KMS-11 (cell line): ENCODE measurements around the gene HFM1.

Experiments
- H2AFZ ChIP-seq: fragments of 200-600 bp; sonication (generic); 2 replicates; pipeline ENCODE4 v1.6.1; 2016; ENCODE audit warnings: antibody characterized with exemption, mixed run types, low read depth
- H3K27ac ChIP-seq: fragments of 200-600 bp; sonication (generic); 2 replicates; pipeline ENCODE4 v1.6.1; 2016; ENCODE audit warnings: mild to moderate bottlenecking, mixed run types
- H3K27me3 ChIP-seq: fragments of 200-600 bp; sonication (generic); 2 replicates; pipeline ENCODE4 v1.6.1; 2017; ENCODE audit warnings: mild to moderate bottlenecking, low read depth, mixed run types, moderate library complexity; ENCODE audit not compliant: insufficient read depth
- H3K36me3 ChIP-seq: fragments of 200-600 bp; sonication (generic); 2 replicates; pipeline ENCODE4 v1.6.1; 2017; ENCODE audit warnings: mild to moderate bottlenecking, mixed run types; ENCODE audit not compliant: insufficient read depth
- H3K4me1 ChIP-seq: fragments of 200-600 bp; sonication (generic); 2 replicates; pipeline ENCODE4 v1.6.1; 2016; ENCODE audit warnings: mild to moderate bottlenecking, low read depth, mixed run types; ENCODE audit not compliant: poor library complexity, severe bottlenecking
- H3K4me2 ChIP-seq: fragments of 200-600 bp; sonication (generic); 2 replicates; pipeline ENCODE4 v1.7.0; 2016; ENCODE audit warnings: mild to moderate bottlenecking, mixed run types
- H3K4me3 ChIP-seq: fragments of 200-600 bp; sonication (generic); IDR thresholded peaks from 2 replicates; pipeline ENCODE4 v1.6.1; 2017; ENCODE audit warnings: low read depth, low read length, mixed read lengths; ENCODE audit not compliant: insufficient read depth
- H3K79me2 ChIP-seq: fragments of 200-600 bp; sonication (generic); 2 replicates; pipeline ENCODE4 v1.6.1; 2016; ENCODE audit warnings: low read depth, mixed run types; ENCODE audit not compliant: insufficient read depth
- H3K9ac ChIP-seq: fragments of 200-600 bp; sonication (generic); 2 replicates; pipeline ENCODE4 v1.6.1; 2016; ENCODE audit warnings: mild to moderate bottlenecking, mixed run types
- H4K20me1 ChIP-seq: fragments of 200-600 bp; sonication (generic); 2 replicates; pipeline ENCODE4 v1.6.1; 2016; ENCODE audit warnings: mild to moderate bottlenecking, mixed run types; ENCODE audit not compliant: insufficient read depth
- CTCF ChIP-seq: fragments of 200-600 bp; sonication (generic); conservative IDR thresholded peaks from 2 replicates; pipeline ENCODE4 v1.6.1; 2017; ENCODE audit warnings: low read depth, mild to moderate bottlenecking, antibody characterized with exemption, low read length, moderate library complexity, mixed read lengths

HFM1 gene

GRCh38 chr1:91345395-91346005 is 59.1 kb downstream of the HFM1 start:
- H3K79me2 ChIP-seq, result no peaks in the 10 kb centered on the region
- H3K36me3 ChIP-seq, result no peaks in the 10 kb centered on the region
- no peak for TF ChIP-seq CTCF
- no peak overlapping the region for H3K27ac ChIP-seq
- no peaks in the 10 kb centered on the region for H4K20me1 ChIP-seq
- H3K4me2 ChIP-seq, result no peak overlapping the region
- H3K4me3 ChIP-seq, result no peak overlapping the region
- H3K9ac ChIP-seq, result no peak overlapping the region
- H3K27me3 ChIP-seq, result no peaks in the 10 kb centered on the region
- no peak overlapping the region for H2AFZ ChIP-seq
- H3K4me1 ChIP-seq, result no peaks in the 10 kb centered on the region

- no peaks in the 10 kb centered on the region for H3K79me2 ChIP-seq
- H4K20me1 ChIP-seq, result no peaks in the 10 kb centered on the region
- H3K4me3 ChIP-seq, result no peak overlapping the region
- H3K27ac ChIP-seq, result no peak overlapping the region
- H3K36me3 ChIP-seq, result no peaks in the 10 kb centered on the region
- no peak overlapping the region for H2AFZ ChIP-seq
- H3K9ac ChIP-seq, result no peak overlapping the region
- H3K27me3 ChIP-seq, result no peaks in the 10 kb centered on the region
- no peaks in the 10 kb centered on the region for H3K4me1 ChIP-seq
- TF ChIP-seq CTCF, result no peak
- H3K4me2 ChIP-seq, result no peak overlapping the region
These were observed 66.1 kb downstream of the HFM1 start for GRCh38 chr1:91338501-91338900.

- Histone ChIP-seq H3K27me3 (no peaks in the 10 kb centered on the region), H3K4me2 (no peak overlapping the region), H3K9ac (no peak overlapping the region), H3K27ac (no peak overlapping the region), H3K4me1 (no peaks in the 10 kb centered on the region), H2AFZ (no peak overlapping the region), H3K79me2 (no peaks in the 10 kb centered on the region), H3K4me3 (no peak overlapping the region), H3K36me3 (no peaks in the 10 kb centered on the region), H4K20me1 (no peaks in the 10 kb centered on the region)
- TF ChIP-seq CTCF, result no peak
These were observed 69.0 kb downstream of the HFM1 start for GRCh38 chr1:91335603-91336002.

GRCh38 chr1:91334856-91335255 is 69.8 kb downstream of the HFM1 start:
- no peak overlapping the region for H3K4me2 ChIP-seq
- H3K36me3 ChIP-seq, result no peaks in the 10 kb centered on the region
- H4K20me1 ChIP-seq, result no peaks in the 10 kb centered on the region
- H2AFZ ChIP-seq, result no peak overlapping the region
- H3K9ac ChIP-seq, result no peak overlapping the region
- H3K79me2 ChIP-seq, result no peaks in the 10 kb centered on the region
- H3K27ac ChIP-seq, result no peak overlapping the region
- no peak for TF ChIP-seq CTCF
- no peaks in the 10 kb centered on the region for H3K4me1 ChIP-seq
- no peaks in the 10 kb centered on the region for H3K27me3 ChIP-seq
- H3K4me3 ChIP-seq, result no peak overlapping the region
